Globus pallidus (tissue), 1 donor: Measurements from ENCODE around the gene TTC27.
"Not testable (repeated sequence)": the region's sequence is repeated elsewhere in the genome, so short reads cannot be mapped to it uniquely, and the experiment has no call there.

ENCODE experiments used
- DNase-seq: peaks from one replicate; pipeline ENCODE4 v3.0.0-alpha.2; 2015; ENCODE audit warnings: low spot score

TTC27 gene

GRCh38 chr2:32627814-32628579 is at the start of gene TTC27:
Gene TTC27, plus strand, starts transcription at chr2:32628050. Its CDS starts 243 bp downstream, at chr2:32628293.
- peak; percentile 94 for DNase-seq

- DNase-seq: no peak
Measured at GRCh38 chr2:32591669-32592463, 36.0 kb upstream of the TTC27 start.

GRCh38 chr2:32594573-32594972 is 33.3 kb upstream of the TTC27 start:
- DNase-seq: no peak

- DNase-seq: no peak
Measured at GRCh38 chr2:32611366-32611765, 16.5 kb upstream of the TTC27 start.

- no peak for DNase-seq
Measured at GRCh38 chr2:32611771-32612170, 16.1 kb upstream of the TTC27 start.

GRCh38 chr2:32614084-32614483 is 13.8 kb upstream of the TTC27 start:
- no peak for DNase-seq

GRCh38 chr2:32617599-32618189 is 10.2 kb upstream of the TTC27 start:
- no peak for DNase-seq

GRCh38 chr2:32622570-32623310 is 5.1 kb upstream of the TTC27 start:
- no peak for DNase-seq

GRCh38 chr2:32623311-32623706 is 4.5 kb upstream of the TTC27 start:
- no peak for DNase-seq

- no peak for DNase-seq
Measured at GRCh38 chr2:32624812-32625211, 3.0 kb upstream of the TTC27 start.

- no peak for DNase-seq
Measured at GRCh38 chr2:32626639-32627221, 1.1 kb upstream of the TTC27 start.

- DNase-seq: no peak
Measured at GRCh38 chr2:32627441-32627813, 423 bp upstream of the TTC27 start.

GRCh38 chr2:32632089-32632488 is 4.2 kb downstream of the TTC27 start:
- DNase-seq: no peak

GRCh38 chr2:32633040-32633439 is 5.2 kb downstream of the TTC27 start:
- DNase-seq: no peak

GRCh38 chr2:32638548-32638947 is 10.7 kb downstream of the TTC27 start:
- not testable (repeated sequence) for DNase-seq

GRCh38 chr2:32641180-32641579 is 13.3 kb downstream of the TTC27 start:
- DNase-seq: no peak

- no peak for DNase-seq
Measured at GRCh38 chr2:32647180-32647651, 19.4 kb downstream of the TTC27 start.

GRCh38 chr2:32652555-32653209 is 24.8 kb downstream of the TTC27 start:
- no peak for DNase-seq

GRCh38 chr2:32656069-32656468 is 28.2 kb downstream of the TTC27 start:
- DNase-seq: no peak

- DNase-seq: no peak
Measured at GRCh38 chr2:32663864-32664263, 36.0 kb downstream of the TTC27 start.

GRCh38 chr2:32666704-32667103 is 38.9 kb downstream of the TTC27 start:
- DNase-seq: no peak
